GM12878 (cell line): ENCODE measurements around the gene EHF.

Source experiments
- NFYB ChIP-seq: IDR thresholded peaks from 2 replicates; pipeline ENCODE4 v1.6.1; 2011; ENCODE audit warnings: low read depth, mild to moderate bottlenecking, low read length, improper control_type of control experiment, moderate library complexity; ENCODE audit not compliant: insufficient read depth
- YY1 ChIP-seq: IDR thresholded peaks from 2 replicates; pipeline ENCODE4 v1.6.1; 2011; ENCODE audit warnings: low read depth, mild to moderate bottlenecking, low read length
- TF ChIP-seq, protein P1 (sequence below), 3 experiments: IDR thresholded peaks in 2 of 3; conservative IDR thresholded peaks in 1 of 3; 2 replicates each; pipeline ENCODE4 v1.5.1; 2011; ENCODE audit warnings: low read depth in 3 of 3, low read length in 3 of 3, mild to moderate bottlenecking in 3 of 3, control low read depth in 2 of 3, moderate library complexity in 2 of 3, inconsistent platforms in 1 of 3, mixed read lengths in 1 of 3; ENCODE audit not compliant: control insufficient read depth in 2 of 3, insufficient read depth in 1 of 3; ENCODE audit errors: extremely low read depth in 1 of 3

DNA sequence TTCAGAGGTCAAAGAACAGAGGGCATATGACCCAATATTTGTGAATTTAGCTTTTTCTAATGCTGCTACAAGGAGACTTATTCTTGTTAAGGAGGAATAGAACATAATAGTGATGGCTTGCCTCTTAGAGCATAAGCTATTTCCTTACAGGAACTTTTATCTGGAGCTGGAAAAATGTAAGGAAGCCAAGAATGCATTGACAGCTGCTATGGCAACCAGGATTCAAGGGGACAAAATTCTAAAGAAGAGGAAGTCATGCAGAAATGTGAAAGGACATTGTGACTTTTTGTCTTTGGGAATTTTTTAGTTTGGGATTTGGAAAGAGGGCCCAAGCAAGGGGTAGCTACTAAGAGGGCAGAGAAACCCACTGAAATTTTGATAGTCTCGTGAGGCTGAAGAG lies 51.1 kb downstream of the EHF start:
- TF ChIP-seq NFYB (no peak), YY1 (no peak)
- TF ChIP-seq, protein P1, sequence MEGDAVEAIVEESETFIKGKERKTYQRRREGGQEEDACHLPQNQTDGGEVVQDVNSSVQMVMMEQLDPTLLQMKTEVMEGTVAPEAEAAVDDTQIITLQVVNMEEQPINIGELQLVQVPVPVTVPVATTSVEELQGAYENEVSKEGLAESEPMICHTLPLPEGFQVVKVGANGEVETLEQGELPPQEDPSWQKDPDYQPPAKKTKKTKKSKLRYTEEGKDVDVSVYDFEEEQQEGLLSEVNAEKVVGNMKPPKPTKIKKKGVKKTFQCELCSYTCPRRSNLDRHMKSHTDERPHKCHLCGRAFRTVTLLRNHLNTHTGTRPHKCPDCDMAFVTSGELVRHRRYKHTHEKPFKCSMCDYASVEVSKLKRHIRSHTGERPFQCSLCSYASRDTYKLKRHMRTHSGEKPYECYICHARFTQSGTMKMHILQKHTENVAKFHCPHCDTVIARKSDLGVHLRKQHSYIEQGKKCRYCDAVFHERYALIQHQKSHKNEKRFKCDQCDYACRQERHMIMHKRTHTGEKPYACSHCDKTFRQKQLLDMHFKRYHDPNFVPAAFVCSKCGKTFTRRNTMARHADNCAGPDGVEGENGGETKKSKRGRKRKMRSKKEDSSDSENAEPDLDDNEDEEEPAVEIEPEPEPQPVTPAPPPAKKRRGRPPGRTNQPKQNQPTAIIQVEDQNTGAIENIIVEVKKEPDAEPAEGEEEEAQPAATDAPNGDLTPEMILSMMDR (IDR thresholded peaks at IDR 0.05 in 2 of 3, conservative IDR thresholded peaks at IDR 0.05 in 1 of 3; ENCODE audit: control insufficient read depth in 2 of 3, extremely low read depth in 1 of 3, insufficient read depth in 1 of 3, low read depth in 3 of 3, low read length in 3 of 3) = no peak
